Upper lobe of left lung (tissue), 6 donors: Measurements from ENCODE around the gene IP6K2. TPM values are rescaled to one million over a fixed set of nuclear protein-coding genes. Genes with fewer than 3 reads are reported as not detected.

Source experiments
- ATAC-seq, 2 donors: fragments of 200-7000 bp; cut with Tn5 transposase; one replicate each; pipeline ENCODE4 v1.9.1; 2022; ENCODE audit warnings: mild to moderate bottlenecking in 2 of 2, moderate library complexity in 2 of 2; ENCODE audit not compliant: low FRiP score in 2 of 2
- DNase-seq, 2 donors: peaks; one replicate each; pipeline ENCODE4 v3.0.0-alpha.2; 2019 to 2020
- H3K27ac ChIP-seq, 4 donors: fragments of 200-600 bp; sonication (generic); one replicate each; pipeline ENCODE4 v1.5.1; 2016 to 2019
- H3K27me3 ChIP-seq, 4 donors: fragments of 200-600 bp; sonication (generic); one replicate each; pipeline ENCODE4 v1.5.1; 2017 to 2019
- H3K36me3 ChIP-seq, 4 donors: fragments of 200-600 bp; sonication (generic); one replicate each; pipeline ENCODE4 v1.5.1; 2016 to 2019
- H3K4me1 ChIP-seq, 4 donors: fragments of 200-600 bp; sonication (generic); one replicate each; pipeline ENCODE4 v1.5.1; 2018 to 2019
- H3K4me3 ChIP-seq, 4 donors: fragments of 200-600 bp; sonication (generic); one replicate each; pipeline ENCODE4 v1.5.1; 2017 to 2019; ENCODE audit warnings: mild to moderate bottlenecking in 2 of 4, moderate library complexity in 1 of 4
- H3K9me3 ChIP-seq, 4 donors: fragments of 200-600 bp; sonication (generic); one replicate each; pipeline ENCODE4 v1.5.1; 2018 to 2019
- EP300 ChIP-seq, 4 donors: sonication (generic); formaldehyde crosslinking; IDR thresholded peaks; one replicate each; pipeline ENCODE4 v1.5.1; 2017; ENCODE audit warnings: antibody characterized with exemption in 4 of 4, control low read depth in 2 of 4
- POLR2A ChIP-seq, 4 donors: fragments of 450-650 bp; IDR thresholded peaks; one replicate each; pipeline ENCODE4 v1.5.1; 2016 to 2017; ENCODE audit warnings: antibody characterized with exemption in 4 of 4, mild to moderate bottlenecking in 2 of 4
- POLR2AphosphoS5 ChIP-seq, 2 donors: sonication (generic); formaldehyde crosslinking; IDR thresholded peaks; one replicate each; pipeline ENCODE4 v1.5.1; 2017; ENCODE audit warnings: antibody characterized with exemption in 2 of 2
- WGBS, 2 donors: methylation state at CpG; one replicate each; pipeline ENCODE4 v1.1.5; 2017 to 2018; 5-methylcytosine and 5-hydroxymethylcytosine counted together
- total RNA-seq, 6 donors: library from RNA; depleted of rRNA in 4 of 6; stranded (reverse); fragments of >200 nt in 4 of 6; gene quantifications; one replicate each; pipeline versions ENCODE4 v1.1.0 to v1.2.1, GENCODE V29; 2016 to 2021
- TF ChIP-seq, protein P1 (sequence below), 6 experiments: fragments of 450-650 bp in 4 of 6; fragments of 200-600 bp in 2 of 6; sonication (generic) in 2 of 6; IDR thresholded peaks; one replicate each; pipeline ENCODE4 v1.5.1; 2016 to 2019; ENCODE audit warnings: antibody characterized with exemption in 6 of 6
- donor health status: DM: no; HTN: no; CAD: no; lungs with moderate emphysema.
- donor health status: DM: no; HTN: yes; CAD: no; lungs with severe emphysema.

Gene IP6K2
- total RNA-seq, 6 donors from 2014 or later = 53.3 to 106 (median 65.4) TPM

DNA sequence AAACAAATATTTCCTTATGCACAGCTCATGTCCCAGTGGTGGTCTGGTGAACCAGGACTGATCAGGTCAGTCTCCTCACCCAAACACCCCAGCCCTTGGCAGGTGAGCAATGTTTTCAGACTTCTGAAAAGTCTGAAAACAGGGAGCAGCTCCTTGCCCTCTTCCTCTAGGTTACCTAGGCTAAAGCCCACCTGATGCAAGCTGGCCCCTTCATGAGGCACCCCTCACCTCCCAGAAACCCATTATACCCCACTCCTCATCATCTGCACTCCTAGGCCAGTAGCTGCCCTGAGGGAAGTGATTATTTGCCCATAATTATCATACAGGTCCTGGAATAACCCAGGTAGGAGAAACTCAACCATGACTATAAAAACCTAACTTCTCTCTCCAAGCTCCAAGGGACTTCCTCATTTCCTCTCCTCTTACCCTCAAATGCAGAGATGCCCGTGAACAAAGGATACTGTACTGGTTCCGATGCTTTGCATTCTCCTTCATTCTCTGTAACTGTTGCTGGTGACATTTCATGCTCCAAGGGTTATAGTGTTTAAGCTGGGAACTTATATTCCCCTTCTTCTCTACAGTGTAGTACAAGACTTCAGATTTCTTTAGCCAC is 26.1 kb downstream of the IP6K2 start:
- Histone ChIP-seq H3K9me3 (no peaks in the 10 kb centered on the region), H3K27me3 (no peaks in the 10 kb centered on the region), H3K4me1 (peaks cover 15 to 22% (median 16%) of the 10 kb centered on the region in 4 donors), H3K4me3 (no peak overlapping the region), H3K27ac (no peak overlapping the region), H3K36me3 (peaks cover 37 to 83% (median 76%) of the 10 kb centered on the region in 4 donors)
- TF ChIP-seq EP300 (IDR thresholded peaks at IDR 0.05) (no peak), POLR2AphosphoS5 (IDR thresholded peaks at IDR 0.05) (no peak), POLR2A (IDR thresholded peaks at IDR 0.05) (no peak)
- TF ChIP-seq, protein P1, sequence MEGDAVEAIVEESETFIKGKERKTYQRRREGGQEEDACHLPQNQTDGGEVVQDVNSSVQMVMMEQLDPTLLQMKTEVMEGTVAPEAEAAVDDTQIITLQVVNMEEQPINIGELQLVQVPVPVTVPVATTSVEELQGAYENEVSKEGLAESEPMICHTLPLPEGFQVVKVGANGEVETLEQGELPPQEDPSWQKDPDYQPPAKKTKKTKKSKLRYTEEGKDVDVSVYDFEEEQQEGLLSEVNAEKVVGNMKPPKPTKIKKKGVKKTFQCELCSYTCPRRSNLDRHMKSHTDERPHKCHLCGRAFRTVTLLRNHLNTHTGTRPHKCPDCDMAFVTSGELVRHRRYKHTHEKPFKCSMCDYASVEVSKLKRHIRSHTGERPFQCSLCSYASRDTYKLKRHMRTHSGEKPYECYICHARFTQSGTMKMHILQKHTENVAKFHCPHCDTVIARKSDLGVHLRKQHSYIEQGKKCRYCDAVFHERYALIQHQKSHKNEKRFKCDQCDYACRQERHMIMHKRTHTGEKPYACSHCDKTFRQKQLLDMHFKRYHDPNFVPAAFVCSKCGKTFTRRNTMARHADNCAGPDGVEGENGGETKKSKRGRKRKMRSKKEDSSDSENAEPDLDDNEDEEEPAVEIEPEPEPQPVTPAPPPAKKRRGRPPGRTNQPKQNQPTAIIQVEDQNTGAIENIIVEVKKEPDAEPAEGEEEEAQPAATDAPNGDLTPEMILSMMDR (IDR thresholded peaks at IDR 0.05) = no peak
- 81 to 88% methylated on average over 2 of the region's 2 CpGs for WGBS, 2 donors
- DNase-seq = no peak
- ATAC-seq = no peak

GRCh38 chr3:48689384-48689783 is 27.6 kb downstream of the IP6K2 start:
- Histone ChIP-seq H3K9me3 (no peaks in the 10 kb centered on the region), H3K27ac (no peak overlapping the region), H3K4me1 (peaks cover 10 to 20% (median 18%) of the 10 kb centered on the region in 4 donors), H3K36me3 (peaks cover 32 to 73% (median 67%) of the 10 kb centered on the region in 4 donors), H3K4me3 (no peak overlapping the region), H3K27me3 (no peaks in the 10 kb centered on the region)
- DNase-seq (no peak), ATAC-seq (no peak)
- TF ChIP-seq, protein P1 (IDR thresholded peaks at IDR 0.05) = no peak
- TF ChIP-seq POLR2AphosphoS5 (IDR thresholded peaks at IDR 0.05) (no peak), POLR2A (IDR thresholded peaks at IDR 0.05) (no peak), EP300 (IDR thresholded peaks at IDR 0.05) (no peak)
- WGBS, 2 donors = 76 to 83% methylated on average over 5 of the region's 5 CpGs

- DNase-seq = no peak
- Histone ChIP-seq H3K27me3 (no peaks in the 10 kb centered on the region), H3K4me3 (no peak overlapping the region), H3K9me3 (no peaks in the 10 kb centered on the region), H3K36me3 (peaks cover 32 to 66% (median 60%) of the 10 kb centered on the region in 4 donors), H3K4me1 (peaks cover 15 to 27% (median 22%) of the 10 kb centered on the region in 4 donors), H3K27ac (no peak overlapping the region)
- no peak for ATAC-seq
- TF ChIP-seq POLR2A (IDR thresholded peaks at IDR 0.05) (no peak), POLR2AphosphoS5 (IDR thresholded peaks at IDR 0.05) (no peak), EP300 (IDR thresholded peaks at IDR 0.05) (no peak)
- TF ChIP-seq, protein P1 (IDR thresholded peaks at IDR 0.05) = no peak
- WGBS, 2 donors = 100% methylated on average over 1 to 2 of the region's 3 CpGs
Observed at GRCh38 chr3:48688737-48689075, 28.3 kb downstream of the IP6K2 start.

DNA sequence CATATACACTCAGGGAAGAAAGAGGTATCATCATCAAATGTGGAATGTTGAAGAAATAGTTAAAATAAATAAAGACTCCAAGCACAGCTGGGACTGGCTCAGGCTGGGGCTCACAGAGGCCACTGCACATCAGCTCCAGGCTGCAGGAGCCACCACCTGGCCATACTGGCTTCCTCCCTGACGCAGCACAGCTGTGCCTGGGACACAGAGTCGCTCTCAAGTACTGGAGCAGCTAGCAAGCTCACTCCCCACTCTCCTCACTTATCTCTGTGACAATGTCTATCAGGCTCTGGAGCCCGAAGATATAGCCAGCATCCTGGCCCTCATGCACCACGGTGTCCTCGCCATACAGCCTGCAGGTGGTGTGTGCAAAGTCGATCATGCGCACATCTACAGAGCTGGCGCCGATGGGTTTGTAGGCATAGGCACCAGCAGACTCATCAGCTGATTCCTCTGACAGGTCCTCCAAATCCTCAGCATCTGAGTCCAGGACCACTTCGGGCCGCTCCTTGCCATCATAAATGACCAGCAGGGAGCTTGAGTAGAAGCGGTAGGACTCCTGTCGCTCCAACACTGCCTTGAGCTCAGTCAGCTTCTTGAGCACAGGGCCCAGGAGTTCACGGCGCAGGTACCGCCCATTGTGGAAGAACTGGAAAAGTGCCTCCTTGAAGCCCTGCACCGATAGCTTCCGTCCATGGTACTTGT is 28.8 kb downstream of the IP6K2 start:
- 90% methylated on average over 17 to 18 of the region's 18 CpGs for WGBS, 2 donors
- H3K36me3 ChIP-seq = peaks cover 32 to 61% (median 55%) of the 10 kb centered on the region in 4 donors

More for the DNA sequence above, 28.8 kb downstream of the IP6K2 start:
- DNase-seq = no peak
- Histone ChIP-seq H3K27me3 (no peaks in the 10 kb centered on the region), H3K9me3 (no peaks in the 10 kb centered on the region), H3K4me1 (peaks cover 20 to 31% (median 26%) of the 10 kb centered on the region in 4 donors), H3K27ac (no peak overlapping the region), H3K4me3 (no peak overlapping the region)
- ATAC-seq = no peak
- no peak for TF ChIP-seq EP300 (IDR thresholded peaks at IDR 0.05)
- TF ChIP-seq, protein P1 (IDR thresholded peaks at IDR 0.05) = no peak
- no peak for TF ChIP-seq POLR2A (IDR thresholded peaks at IDR 0.05)
- no peak for TF ChIP-seq POLR2AphosphoS5 (IDR thresholded peaks at IDR 0.05)
